HG03378 (cell line): ENCODE results near the gene AGAP5.
"Not testable (repeated sequence)": the region's sequence is repeated elsewhere in the genome, so short reads cannot be mapped to it uniquely, and the experiment has no call there.

ENCODE experiments used
- ATAC-seq: cut with Tn5 transposase; IDR thresholded peaks from one replicate; pipeline ENCODE4 v1.9.1; 2021; ENCODE audit warnings: mild to moderate bottlenecking, moderate library complexity; ENCODE audit not compliant: unreplicated experiment

Gene AGAP5

GRCh38 chr10:73715179-73716156, 17.6 kb upstream of the AGAP5 start:
- not testable (repeated sequence) for ATAC-seq

- ATAC-seq: not testable (repeated sequence)
Observed at GRCh38 chr10:73714483-73714882, 16.6 kb upstream of the AGAP5 start.

- ATAC-seq: not testable (repeated sequence)
Observed at GRCh38 chr10:73713912-73714311, 16.0 kb upstream of the AGAP5 start.

- ATAC-seq: not testable (repeated sequence)
Observed at GRCh38 chr10:73711683-73712082, 13.8 kb upstream of the AGAP5 start.

- ATAC-seq: not testable (repeated sequence)
Observed at GRCh38 chr10:73708122-73708521, 10.2 kb upstream of the AGAP5 start.

- not testable (repeated sequence) for ATAC-seq
Observed at GRCh38 chr10:73707628-73708027, 9.7 kb upstream of the AGAP5 start.

GRCh38 chr10:73706488-73706887, 8.6 kb upstream of the AGAP5 start:
- not testable (repeated sequence) for ATAC-seq

- not testable (repeated sequence) for ATAC-seq
Observed at GRCh38 chr10:73705506-73706072, 7.7 kb upstream of the AGAP5 start.

- ATAC-seq: not testable (repeated sequence)
Observed at GRCh38 chr10:73703924-73704323, 6.0 kb upstream of the AGAP5 start.

GRCh38 chr10:73698819-73699218, 910 bp upstream of the AGAP5 start:
- ATAC-seq: not testable (repeated sequence)

GRCh38 chr10:73695302-73695701, 2.6 kb downstream of the AGAP5 start:
- not testable (repeated sequence) for ATAC-seq

GRCh38 chr10:73690755-73691154, 7.2 kb downstream of the AGAP5 start:
- ATAC-seq: not testable (repeated sequence)

GRCh38 chr10:73689596-73689995, 8.3 kb downstream of the AGAP5 start:
- ATAC-seq: not testable (repeated sequence)

- not testable (repeated sequence) for ATAC-seq
Observed at GRCh38 chr10:73687641-73688040, 10.3 kb downstream of the AGAP5 start.

- ATAC-seq: not testable (repeated sequence)
Observed at GRCh38 chr10:73674546-73674945, 23.4 kb downstream of the AGAP5 start.

GRCh38 chr10:73668378-73668777, 29.5 kb downstream of the AGAP5 start:
- ATAC-seq: not testable (repeated sequence)

- ATAC-seq: not testable (repeated sequence)
Observed at GRCh38 chr10:73666153-73666809, 31.6 kb downstream of the AGAP5 start.

GRCh38 chr10:73665581-73665980, 32.3 kb downstream of the AGAP5 start:
- ATAC-seq: not testable (repeated sequence)

GRCh38 chr10:73664156-73665040, 33.5 kb downstream of the AGAP5 start:
- not testable (repeated sequence) for ATAC-seq

- ATAC-seq: not testable (repeated sequence)
Observed at GRCh38 chr10:73663621-73664020, 34.3 kb downstream of the AGAP5 start.
